Measurements from ENCODE around the gene EP400. TPM values are rescaled to one million over a fixed set of nuclear protein-coding genes. Genes with fewer than 3 reads are reported as not detected.

The EP400 gene
- total and polyA plus RNA-seq, 12 donors: 6.6 to 20.5 (median 18.9) TPM

DNA sequence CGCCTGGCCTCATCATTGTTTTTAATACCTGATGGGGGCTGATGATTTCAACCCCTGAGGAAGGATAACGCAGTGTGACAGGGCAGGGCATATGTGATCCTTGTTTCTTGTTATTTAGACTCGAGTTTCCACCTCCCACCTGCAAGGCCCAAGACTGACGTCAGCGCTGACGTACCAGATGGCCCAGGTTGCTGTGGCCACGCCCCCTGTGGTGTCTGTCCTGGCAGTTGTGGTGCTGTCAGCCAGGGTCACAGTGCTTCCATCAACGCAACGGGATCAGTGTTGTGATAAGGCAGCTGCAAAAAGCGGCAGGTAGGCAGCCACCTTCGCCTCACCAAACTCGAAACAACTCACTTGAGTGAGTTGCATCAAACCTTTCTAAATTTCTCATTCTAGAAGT lies 176.0 kb downstream of the EP400 start:
- peaks cover 0 to 90% (median 47%) of the 10 kb centered on the region in 9 donors for H3K36me3 ChIP-seq
- DNase-seq (no peak), ATAC-seq (no peak)
- peaks cover 0 to 12% (median 7%) of the 10 kb centered on the region in 11 donors for H3K9me3 ChIP-seq
- H3K27me3 ChIP-seq: no peaks in the 10 kb centered on the region
- no peaks in the 10 kb centered on the region for H3K4me1 ChIP-seq
- intact Hi-C loops (cut with DNase I): no loop called here
- no peak overlapping the region for H3K4me3 ChIP-seq
- WGBS, 2 donors: 97 to 98% methylated on average over 12 of the region's 12 CpGs
- no peak overlapping the region for H3K27ac ChIP-seq
- TF ChIP-seq, protein P1, sequence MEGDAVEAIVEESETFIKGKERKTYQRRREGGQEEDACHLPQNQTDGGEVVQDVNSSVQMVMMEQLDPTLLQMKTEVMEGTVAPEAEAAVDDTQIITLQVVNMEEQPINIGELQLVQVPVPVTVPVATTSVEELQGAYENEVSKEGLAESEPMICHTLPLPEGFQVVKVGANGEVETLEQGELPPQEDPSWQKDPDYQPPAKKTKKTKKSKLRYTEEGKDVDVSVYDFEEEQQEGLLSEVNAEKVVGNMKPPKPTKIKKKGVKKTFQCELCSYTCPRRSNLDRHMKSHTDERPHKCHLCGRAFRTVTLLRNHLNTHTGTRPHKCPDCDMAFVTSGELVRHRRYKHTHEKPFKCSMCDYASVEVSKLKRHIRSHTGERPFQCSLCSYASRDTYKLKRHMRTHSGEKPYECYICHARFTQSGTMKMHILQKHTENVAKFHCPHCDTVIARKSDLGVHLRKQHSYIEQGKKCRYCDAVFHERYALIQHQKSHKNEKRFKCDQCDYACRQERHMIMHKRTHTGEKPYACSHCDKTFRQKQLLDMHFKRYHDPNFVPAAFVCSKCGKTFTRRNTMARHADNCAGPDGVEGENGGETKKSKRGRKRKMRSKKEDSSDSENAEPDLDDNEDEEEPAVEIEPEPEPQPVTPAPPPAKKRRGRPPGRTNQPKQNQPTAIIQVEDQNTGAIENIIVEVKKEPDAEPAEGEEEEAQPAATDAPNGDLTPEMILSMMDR (IDR thresholded peaks at IDR 0.05): no peak

DNA sequence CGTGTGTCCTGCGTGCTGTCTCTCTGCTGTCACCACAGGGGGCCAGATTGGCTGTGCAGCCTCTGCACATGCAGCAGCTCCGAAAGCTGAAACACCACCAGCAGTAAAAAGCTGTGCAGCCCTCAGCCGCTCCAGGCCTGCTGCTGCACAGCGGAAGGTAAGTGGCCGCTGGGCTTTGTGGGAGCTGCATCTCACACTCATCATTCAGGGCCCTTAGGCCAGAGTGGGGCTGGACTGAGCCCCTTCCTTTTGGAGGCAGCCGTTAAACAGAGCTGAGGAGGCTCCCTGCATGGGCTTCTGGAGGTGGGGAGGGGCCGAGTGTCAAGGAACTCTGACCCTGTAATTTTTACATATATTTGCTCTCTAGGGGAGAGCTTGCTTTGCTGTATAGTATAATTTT lies 177.3 kb downstream of the EP400 start:
- Histone ChIP-seq H3K4me1 (no peaks in the 10 kb centered on the region), H3K27me3 (no peaks in the 10 kb centered on the region), H3K36me3 (peaks cover 0 to 77% (median 38%) of the 10 kb centered on the region in 9 donors), H3K9me3 (peaks cover 0 to 12% (median 7%) of the 10 kb centered on the region in 11 donors), H3K27ac (no peak overlapping the region), H3K4me3 (no peak overlapping the region)
- WGBS, 2 donors: 98 to 100% methylated on average over 8 of the region's 8 CpGs
- intact Hi-C loops (cut with DNase I): no loop called here
- ATAC-seq: no peak
- TF ChIP-seq, protein P1 (IDR thresholded peaks at IDR 0.05): no peak
- no peak for DNase-seq

DNA sequence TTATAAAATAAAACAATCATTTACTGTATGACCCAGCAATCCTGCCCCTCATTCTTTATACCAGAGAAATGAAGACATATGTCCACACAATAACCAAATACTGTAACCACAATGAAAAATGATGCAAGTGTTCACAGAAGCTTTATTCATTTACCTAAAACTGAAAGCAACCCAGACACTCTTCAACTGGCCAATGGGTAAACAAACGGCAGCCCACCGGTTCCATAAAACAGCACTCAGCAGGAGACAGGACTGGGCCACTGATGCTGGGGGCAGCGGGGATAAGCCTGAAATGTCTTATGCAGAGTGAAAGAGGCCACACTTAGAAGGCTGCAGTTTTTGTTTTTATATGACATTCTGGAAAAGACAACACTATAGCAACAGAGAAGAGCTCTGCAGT lies 179.3 kb downstream of the EP400 start:
- intact Hi-C loops (cut with DNase I): no loop called here
- Histone ChIP-seq H3K36me3 (peaks cover 0 to 57% (median 38%) of the 10 kb centered on the region in 9 donors), H3K4me1 (no peaks in the 10 kb centered on the region), H3K27ac (no peak overlapping the region), H3K9me3 (peaks cover 0 to 12% (median 7%) of the 10 kb centered on the region in 11 donors), H3K27me3 (no peaks in the 10 kb centered on the region), H3K4me3 (no peak overlapping the region)
- WGBS, 2 donors: 97 to 98% methylated on average over 3 of the region's 3 CpGs
- DNase-seq: no peak
- no peak for ATAC-seq
- TF ChIP-seq, protein P1 (IDR thresholded peaks at IDR 0.05): no peak

DNA sequence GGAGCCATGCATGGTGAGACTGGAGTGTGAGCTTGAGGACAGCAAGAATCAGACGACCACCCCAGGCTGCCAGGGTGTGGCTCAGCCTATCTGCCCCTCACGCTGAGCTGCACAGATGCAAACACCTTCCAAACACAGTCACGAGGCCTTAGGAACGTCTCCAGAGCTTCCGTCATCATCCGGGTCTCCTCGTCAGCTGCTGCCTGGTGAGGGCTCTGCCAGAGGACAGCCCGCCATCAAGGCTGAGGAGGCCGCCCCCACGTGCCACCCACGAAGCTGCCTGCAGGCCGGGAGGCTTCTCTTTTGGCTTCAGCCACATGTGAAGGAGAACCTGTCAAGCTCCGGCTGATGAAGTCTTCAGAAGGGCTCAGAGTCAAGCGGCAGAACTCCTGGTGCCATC lies 180.9 kb downstream of the EP400 start:
- Histone ChIP-seq H3K27ac (no peak overlapping the region), H3K9me3 (peaks cover 0 to 12% (median 7%) of the 10 kb centered on the region in 11 donors), H3K36me3 (peaks cover 0 to 40% (median 24%) of the 10 kb centered on the region in 9 donors), H3K4me1 (no peaks in the 10 kb centered on the region), H3K4me3 (no peak overlapping the region), H3K27me3 (no peaks in the 10 kb centered on the region)
- 93 to 95% methylated on average over 14 of the region's 14 CpGs for WGBS, 2 donors
- TF ChIP-seq, protein P1 (IDR thresholded peaks at IDR 0.05): no peak
- no peak for DNase-seq
- no peak for ATAC-seq
- intact Hi-C loops (cut with DNase I): no loop called here

Other genes with a start within 250 kb of the EP400 start
- 10 to 100 TPM; 14.8 to 26.8 (median 19.6) TPM for gene SFSWAP, start 238.9 kb upstream of the EP400 start, total RNA-seq
- 10 to 100 TPM; 14.5 to 34.1 TPM for gene SFSWAP, start 238.9 kb upstream of the EP400 start, polyA plus RNA-seq
- gene MMP17, start 121.5 kb upstream of the EP400 start, total RNA-seq: 1 to 10 TPM in 4 of 10 donors, under 1 TPM in 5, not detected in 1; 0.28 to 1.4 (median 0.97) TPM
- gene MMP17, start 121.5 kb upstream of the EP400 start, polyA plus RNA-seq: 1 to 10 TPM; 2.3 to 3.7 TPM
- 10 to 100 TPM; 30.2 to 77.7 (median 51.6) TPM for gene ULK1, start 55.3 kb upstream of the EP400 start, total RNA-seq
- gene ULK1, start 55.3 kb upstream of the EP400 start, polyA plus RNA-seq: 10 to 100 TPM; 10.7 to 37.2 TPM
- gene PUS1, start 20.7 kb upstream of the EP400 start, total RNA-seq: 10 to 100 TPM in 1 of 10 donors, 1 to 10 TPM in 9; 5.1 to 14.8 (median 7.5) TPM
- gene PUS1, start 20.7 kb upstream of the EP400 start, polyA plus RNA-seq: 10 to 100 TPM; 13.7 to 17.4 TPM
- 10 to 100 TPM in 2 of 10 donors, 1 to 10 TPM in 8; 7.2 to 11.1 (median 8.6) TPM for gene DDX51, start 194.4 kb downstream of the EP400 start, total RNA-seq
- 10 to 100 TPM; 12.4 to 19.9 TPM for gene DDX51, start 194.4 kb downstream of the EP400 start, polyA plus RNA-seq
- 10 to 100 TPM in 3 of 10 donors, 1 to 10 TPM in 7; 7.4 to 13.8 (median 9.0) TPM for gene NOC4L, start 194.5 kb downstream of the EP400 start, total RNA-seq
- 10 to 100 TPM; 20.8 to 22.2 TPM for gene NOC4L, start 194.5 kb downstream of the EP400 start, polyA plus RNA-seq

Measured in heart right ventricle (tissue), 16 donors.